ENCODE measurements around the gene TXNL4A.

The TXNL4A gene

GRCh38 chr18:80034068-80034851 lies 45.9 kb upstream of the TXNL4A start, which contains the start of gene RBFA (continued):
- TF ChIP-seq ZEB2 (tag by site-specific recombination; IDR thresholded peaks at IDR 0.05) (peak; percentile 50; the same call in 1 of the 2 replicates), ZNF660 (tag by site-specific recombination; IDR thresholded peaks at IDR 0.05) (0 out of 2 replicates have a peak, but pooled peaks have one; percentile 57), ZNF76 (tag by site-specific recombination; IDR thresholded peaks at IDR 0.05; ENCODE audit: borderline replicate concordance, low read depth) (peak; percentile 50; the same call in 1 of the 2 replicates), KLF7 (tag by site-specific recombination; IDR thresholded peaks at IDR 0.05; ENCODE audit: borderline replicate concordance) (peak; percentile 93; the same call in 1 of the 2 replicates), SP2 (tag by site-specific recombination; IDR thresholded peaks at IDR 0.05) (peak; percentile 92), ZNF513 (tag by site-specific recombination; IDR thresholded peaks at IDR 0.05) (peak; percentile 37; the same call in 1 of the 2 replicates), KLF17 (tag by site-specific recombination; IDR thresholded peaks at IDR 0.05) (peak; percentile 67), SP7 (tag by site-specific recombination; IDR thresholded peaks at IDR 0.05) (peak; percentile 69; the same call in 1 of the 2 replicates), TRIM28 (IDR thresholded peaks at IDR 0.05; ENCODE audit: borderline replicate concordance, low read length) (no peak), ZFHX2 (tag by site-specific recombination; conservative IDR thresholded peaks at IDR 0.05) (peak; percentile 9; the same call in 1 of the 2 replicates), ZNF596 (tag by site-specific recombination; IDR thresholded peaks at IDR 0.05) (peak; percentile 39; the same call in 1 of the 2 replicates), ZBTB10 (tag by site-specific recombination; IDR thresholded peaks at IDR 0.05) (peak; percentile 60; the same call in 1 of the 2 replicates), ZNF501 (tag by site-specific recombination; IDR thresholded peaks at IDR 0.05) (peak; percentile 92), BCL6B (tag by site-specific recombination; IDR thresholded peaks at IDR 0.05) (no peak), PRDM10 (tag by site-specific recombination; IDR thresholded peaks at IDR 0.05) (peak; percentile 30; the same call in 1 of the 2 replicates), KLF8 (tag by site-specific recombination; IDR thresholded peaks at IDR 0.05) (peak; percentile 70), FEZF1 (tag by site-specific recombination; IDR thresholded peaks at IDR 0.05) (peak; percentile 21; the same call in 1 of the 2 replicates), WT1 (tag by site-specific recombination; IDR thresholded peaks at IDR 0.05) (0 out of 2 replicates have a peak, but pooled peaks have one; percentile 18), KLF16 (tag by site-specific recombination; IDR thresholded peaks at IDR 0.05) (peak; percentile 88), GLIS2 (tag by site-specific recombination; IDR thresholded peaks at IDR 0.05) (peak; percentile 86), KLF10 (tag by site-specific recombination; IDR thresholded peaks at IDR 0.05) (peak; percentile 65), ZNF658 (tag by site-specific recombination; IDR thresholded peaks at IDR 0.05) (no peak), ZNF558 (tag by site-specific recombination; IDR thresholded peaks at IDR 0.05) (no peak)
- TF ChIP-seq, protein P1, sequence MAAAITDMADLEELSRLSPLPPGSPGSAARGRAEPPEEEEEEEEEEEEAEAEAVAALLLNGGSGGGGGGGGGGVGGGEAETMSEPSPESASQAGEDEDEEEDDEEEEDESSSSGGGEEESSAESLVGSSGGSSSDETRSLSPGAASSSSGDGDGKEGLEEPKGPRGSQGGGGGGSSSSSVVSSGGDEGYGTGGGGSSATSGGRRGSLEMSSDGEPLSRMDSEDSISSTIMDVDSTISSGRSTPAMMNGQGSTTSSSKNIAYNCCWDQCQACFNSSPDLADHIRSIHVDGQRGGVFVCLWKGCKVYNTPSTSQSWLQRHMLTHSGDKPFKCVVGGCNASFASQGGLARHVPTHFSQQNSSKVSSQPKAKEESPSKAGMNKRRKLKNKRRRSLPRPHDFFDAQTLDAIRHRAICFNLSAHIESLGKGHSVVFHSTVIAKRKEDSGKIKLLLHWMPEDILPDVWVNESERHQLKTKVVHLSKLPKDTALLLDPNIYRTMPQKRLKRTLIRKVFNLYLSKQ (tag by site-specific recombination; IDR thresholded peaks at IDR 0.05; ENCODE audit: borderline replicate concordance), result no peak
- TF ChIP-seq, protein P2, sequence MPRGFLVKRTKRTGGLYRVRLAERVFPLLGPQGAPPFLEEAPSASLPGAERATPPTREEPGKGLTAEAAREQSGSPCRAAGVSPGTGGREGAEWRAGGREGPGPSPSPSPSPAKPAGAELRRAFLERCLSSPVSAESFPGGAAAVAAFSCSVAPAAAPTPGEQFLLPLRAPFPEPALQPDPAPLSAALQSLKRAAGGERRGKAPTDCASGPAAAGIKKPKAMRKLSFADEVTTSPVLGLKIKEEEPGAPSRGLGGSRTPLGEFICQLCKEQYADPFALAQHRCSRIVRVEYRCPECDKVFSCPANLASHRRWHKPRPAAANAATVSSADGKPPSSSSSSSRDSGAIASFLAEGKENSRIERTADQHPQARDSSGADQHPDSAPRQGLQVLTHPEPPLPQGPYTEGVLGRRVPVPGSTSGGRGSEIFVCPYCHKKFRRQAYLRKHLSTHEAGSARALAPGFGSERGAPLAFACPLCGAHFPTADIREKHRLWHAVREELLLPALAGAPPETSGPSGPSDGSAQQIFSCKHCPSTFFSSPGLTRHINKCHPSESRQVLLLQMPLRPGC (tag by site-specific recombination; IDR thresholded peaks at IDR 0.05), result peak; percentile 31; the same call in 1 of the 2 replicates

Measured in HEK293 (cell line).